Astrocyte of the hippocampus (primary cell): ENCODE results near the gene ZNG1C.
"Not testable (repeated sequence)": the region's sequence is repeated elsewhere in the genome, so short reads cannot be mapped to it uniquely, and the experiment has no call there.

Experiments used
- DNase-seq: peaks from one replicate; pipeline ENCODE4 v3.0.0; 2011; ENCODE audit warnings: low read depth, low spot score

Gene ZNG1C

DNA sequence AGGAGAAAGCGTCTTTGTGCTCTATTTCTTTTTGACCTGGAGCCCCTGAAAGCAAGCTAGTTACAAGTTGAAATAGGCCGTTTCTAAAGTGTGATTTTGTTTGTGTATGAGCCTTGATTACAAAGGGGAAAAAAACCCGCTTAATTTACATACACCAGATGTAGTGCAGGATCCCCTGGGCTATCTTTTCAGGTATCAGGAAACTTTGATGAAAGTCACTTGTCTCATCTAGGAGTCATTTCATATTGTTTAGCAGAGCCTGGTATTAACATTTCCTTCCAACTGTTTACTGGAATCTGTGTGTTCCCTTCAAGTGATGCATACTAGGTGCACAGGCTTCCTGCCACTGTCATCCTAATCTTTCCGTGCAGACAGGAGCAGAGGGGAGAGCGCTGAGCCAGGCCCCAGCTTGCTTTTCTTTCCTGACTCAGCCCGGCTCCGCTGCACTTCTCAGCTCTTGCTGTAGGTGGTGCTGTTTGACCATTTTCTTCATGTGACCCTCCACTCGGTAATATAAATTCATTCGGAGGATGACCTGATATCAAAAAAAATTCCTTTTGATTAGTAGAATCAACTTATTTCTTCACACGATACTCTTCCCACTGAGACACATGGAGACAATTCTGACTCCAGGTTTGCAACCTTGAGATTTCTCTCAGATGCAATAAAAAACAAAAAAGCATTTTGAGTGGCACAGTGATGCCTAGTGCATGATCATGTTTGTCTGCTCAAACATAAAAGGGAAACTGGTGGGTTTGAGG is 100.7 kb downstream of the ZNG1C start:
- not testable (repeated sequence) for DNase-seq

- DNase-seq = not testable (repeated sequence)
Measured at GRCh38 chr9:68343242-68343641, 101.5 kb downstream of the ZNG1C start.

- not testable (repeated sequence) for DNase-seq
Measured at GRCh38 chr9:68343992-68344391, 102.2 kb downstream of the ZNG1C start.
